ENCODE measurements around the gene SGTB.
A peak's percentile ranks its signal among the peaks of the same experiment; 100 is the strongest.

- TF ChIP-seq ATF3 (CRISPR knock-in tag; conservative IDR thresholded peaks at IDR 0.05) (no peak), PRDM15 (CRISPR knock-in tag; IDR thresholded peaks at IDR 0.05) (no peak), MAX (CRISPR knock-in tag; IDR thresholded peaks at IDR 0.05) (peak; percentile 41; the same call in 1 of the 2 replicates), ZNF671 (CRISPR knock-in tag; IDR thresholded peaks at IDR 0.05) (no peak), CTCF (IDR thresholded peaks at IDR 0.05) (no peak), GRHL2 (CRISPR knock-in tag; IDR thresholded peaks at IDR 0.05; ENCODE audit: insufficient replicate concordance, severe bottlenecking) (no peak), USF2 (CRISPR knock-in tag; IDR thresholded peaks at IDR 0.05) (peak; percentile 62), FOXK1 (CRISPR knock-in tag; IDR thresholded peaks at IDR 0.05) (no peak; the same call in 1 of the 2 replicates), NFYB (CRISPR knock-in tag; conservative IDR thresholded peaks at IDR 0.05; ENCODE audit: low read depth) (no peak), ATF1 (CRISPR knock-in tag; IDR thresholded peaks at IDR 0.05) (no peak)
Observed at GRCh38 chr5:65721720-65722574, at the start of gene SGTB, which contains the start of gene NLN.

Data from WTC11 (cell line).